AG08396 (cell line): Measurements from ENCODE around the gene POGK.

Experiments used
- DNase-seq: peaks from one replicate; pipeline ENCODE4 v3.0.0; 2012; ENCODE audit warnings: low spot score, mixed read lengths

POGK gene

GRCh38 chr1:166902279-166902678 lies 63.0 kb downstream of the POGK start:
- DNase-seq, result peak; percentile 43

GRCh38 chr1:166903232-166903631 lies 64.0 kb downstream of the POGK start:
- no peak for DNase-seq

- peak; percentile 36 for DNase-seq
These were observed 65.9 kb downstream of the POGK start for GRCh38 chr1:166905136-166905535.

GRCh38 chr1:166905900-166906299 lies 66.6 kb downstream of the POGK start:
- peak; percentile 52 for DNase-seq
